Inflammatory macrophage treated with lipopolysaccharide for 4 hours (primary cell): Measurements from ENCODE around the gene KLK2.

Experiments used
- DNase-seq: peaks from one replicate; pipeline ENCODE4 v3.0.0-alpha.2; 2020

KLK2 gene

DNA sequence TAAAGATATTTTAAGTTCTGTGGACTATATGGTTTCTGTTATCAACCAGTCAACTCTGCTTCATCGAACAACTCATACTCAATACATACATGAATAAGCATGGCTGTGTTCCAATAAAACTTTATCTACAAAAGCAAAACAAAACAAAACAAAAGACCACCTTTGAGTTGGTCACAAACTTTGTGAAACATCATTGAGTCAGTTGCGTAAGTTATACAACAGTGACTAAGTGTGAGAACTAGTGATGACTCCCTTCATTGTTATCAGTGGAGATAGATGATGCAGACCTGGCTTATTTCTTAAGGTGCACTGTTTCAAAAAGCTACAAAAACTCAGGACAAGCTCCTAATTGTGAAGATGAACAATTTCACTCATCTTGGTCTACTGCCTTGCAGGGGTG is 52.5 kb downstream of the KLK2 start:
- DNase-seq = no peak

DNA sequence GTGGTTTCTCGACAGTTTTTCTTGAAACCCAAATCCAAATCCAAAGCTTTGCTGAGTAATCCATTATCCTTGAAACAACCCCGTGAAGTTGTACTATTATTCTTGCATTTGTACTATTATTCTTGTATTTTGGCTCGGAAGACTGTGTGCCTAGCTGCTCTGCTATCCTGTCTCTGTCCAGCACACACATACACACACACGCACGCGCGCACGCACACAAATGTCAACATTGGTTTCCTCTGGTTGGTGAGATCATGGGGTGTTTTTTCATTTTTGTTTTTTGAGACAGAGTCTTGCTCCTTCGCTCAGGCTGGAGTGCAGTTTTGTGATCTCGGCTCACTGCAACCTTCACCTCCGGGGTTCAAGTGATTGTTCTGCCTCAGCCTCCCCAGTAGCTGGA is 52.9 kb downstream of the KLK2 start:
- no peak for DNase-seq

DNA sequence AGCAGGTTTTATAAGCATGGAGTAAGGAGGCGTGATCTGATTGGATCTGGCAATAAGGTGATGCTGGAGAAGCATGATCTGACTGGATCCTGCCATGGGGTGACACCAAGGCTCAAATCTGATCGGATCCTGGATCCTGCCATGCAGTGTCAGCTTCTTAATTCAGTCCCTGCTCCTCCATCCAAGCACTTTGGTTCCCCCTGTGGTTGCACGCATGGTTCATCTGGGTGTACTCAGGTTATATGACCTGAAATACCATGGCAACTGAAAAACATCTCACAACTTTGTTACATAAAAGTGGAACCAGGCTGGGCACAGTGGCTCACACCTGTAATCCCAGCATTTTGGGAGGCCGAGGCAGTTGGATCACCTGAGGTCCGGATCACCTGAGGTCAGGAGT is 55.6 kb downstream of the KLK2 start:
- DNase-seq = no peak
